GM23338 (cell line): Measurements from ENCODE around the gene LTBP2. TPM values are rescaled to one million over a fixed set of nuclear protein-coding genes. Genes with fewer than 3 reads are reported as not detected.

Experiments used
- ATAC-seq: fragments of 200-7000 bp; cut with Tn5 transposase; 3 replicates; pipeline ENCODE4 v1.9.1; 2020
- DNase-seq: peaks from one replicate; pipeline ENCODE4 v3.0.0-alpha.2; 2015; ENCODE audit warnings: low spot score
- H2AFZ ChIP-seq: fragments of 200-600 bp; sonication (generic); 2 replicates; pipeline ENCODE4 v1.8.0; 2016; ENCODE audit warnings: antibody characterized with exemption, mild to moderate bottlenecking, moderate library complexity
- H3F3A ChIP-seq: fragments of 200-600 bp; sonication (generic); replicated peaks from 2 replicates; pipeline ENCODE4 v1.8.0; 2017; ENCODE audit warnings: antibody characterized with exemption, mixed run types, low read depth
- H3K27ac ChIP-seq: fragments of 200-600 bp; sonication (generic); 2 replicates; pipeline ENCODE4 v1.6.1; 2016; ENCODE audit warnings: low read depth
- H3K27me3 ChIP-seq: fragments of 200-600 bp; sonication (generic); 2 replicates; pipeline ENCODE4 v1.8.0; 2016; ENCODE audit warnings: mild to moderate bottlenecking, mixed run types, moderate library complexity; ENCODE audit not compliant: insufficient read depth
- H3K36me3 ChIP-seq: fragments of 200-600 bp; sonication (generic); 2 replicates; pipeline ENCODE4 v1.8.0; 2016; ENCODE audit warnings: mild to moderate bottlenecking; ENCODE audit not compliant: insufficient read depth
- H3K4me1 ChIP-seq: fragments of 200-600 bp; sonication (generic); 2 replicates; pipeline ENCODE4 v1.8.0; 2016; ENCODE audit warnings: mild to moderate bottlenecking, moderate library complexity; ENCODE audit not compliant: insufficient read depth
- H3K4me2 ChIP-seq: fragments of 200-600 bp; sonication (generic); 2 replicates; pipeline ENCODE4 v1.7.1; 2017; ENCODE audit warnings: mixed run types
- H3K4me3 ChIP-seq: fragments of 200-600 bp; sonication (generic); 2 replicates; pipeline ENCODE4 v1.6.1; 2016; ENCODE audit warnings: mixed run types
- H3K79me2 ChIP-seq: fragments of 200-600 bp; sonication (generic); replicated peaks from 2 replicates; pipeline ENCODE4 v1.8.0; 2017; ENCODE audit warnings: mild to moderate bottlenecking; ENCODE audit not compliant: insufficient read depth
- H3K9me2 ChIP-seq: fragments of 200-600 bp; sonication (generic); 2 replicates; pipeline ENCODE4 v1.8.0; 2017; ENCODE audit not compliant: insufficient read depth
- H4K20me1 ChIP-seq: fragments of 200-600 bp; sonication (generic); replicated peaks from 2 replicates; pipeline ENCODE4 v1.8.0; 2017; ENCODE audit warnings: mild to moderate bottlenecking; ENCODE audit not compliant: insufficient read depth
- H3K27ac Mint-ChIP-seq: 2 replicates; pipeline ENCODE4 v1.8.0; 2020; ENCODE audit warnings: inconsistent platforms, mild to moderate bottlenecking, moderate library complexity, mixed read lengths
- H3K27me3 Mint-ChIP-seq: 3 replicates; pipeline ENCODE4 v1.8.0; 2022; ENCODE audit warnings: low read depth, mild to moderate bottlenecking, moderate library complexity, mixed read lengths, inconsistent platforms; ENCODE audit not compliant: insufficient read depth, poor library complexity
- H3K36me3 Mint-ChIP-seq: 3 replicates; pipeline ENCODE4 v1.8.0; 2021; ENCODE audit warnings: low read depth, mild to moderate bottlenecking, inconsistent platforms, moderate library complexity, mixed read lengths
- H3K4me1 Mint-ChIP-seq: 3 replicates; pipeline ENCODE4 v1.8.0; 2020; ENCODE audit warnings: mild to moderate bottlenecking, inconsistent platforms, mixed read lengths
- H3K4me3 Mint-ChIP-seq: 3 replicates; pipeline ENCODE4 v1.8.0; 2021; ENCODE audit warnings: moderate library complexity, mild to moderate bottlenecking, inconsistent platforms, mixed read lengths
- H3K9me3 Mint-ChIP-seq: 3 replicates; pipeline ENCODE4 v1.8.0; 2020; ENCODE audit warnings: moderate library complexity, mild to moderate bottlenecking, inconsistent platforms, mixed read lengths
- CREB1 ChIP-seq: fragments of 250-450 bp; sonication (Bioruptor Pico); IDR thresholded peaks from 2 replicates; pipeline ENCODE4 v1.5.0; 2020; ENCODE audit warnings: low read depth, mild to moderate bottlenecking, moderate library complexity
- CTCF ChIP-seq, 2 experiments: fragments of 200-600 bp in 1 of 2; sonication (generic) in 1 of 2; conservative IDR thresholded peaks; 2 replicates each; pipeline versions ENCODE4 v1.5.1 to v1.6.1; 2016 to 2017; ENCODE audit warnings: antibody characterized with exemption in 2 of 2, low read depth in 2 of 2, mild to moderate bottlenecking in 2 of 2, moderate library complexity in 1 of 2
- EZH2phosphoT487 ChIP-seq: fragments of 200-600 bp; sonication (generic); IDR thresholded peaks from one replicate; pipeline ENCODE4 v1.8.1; 2018; ENCODE audit warnings: antibody characterized with exemption; ENCODE audit not compliant: unreplicated experiment
- POLR2AphosphoS5 ChIP-seq: IDR thresholded peaks from 2 replicates; pipeline ENCODE4 v1.6.1; 2016; ENCODE audit warnings: antibody characterized with exemption, low read depth
- ZNF114 ChIP-seq: fragments of 250-450 bp; sonication (Bioruptor Pico); IDR thresholded peaks from 2 replicates; pipeline ENCODE4 v1.5.0; 2020; ENCODE audit warnings: mild to moderate bottlenecking, moderate library complexity
- ZNF462 ChIP-seq: fragments of 250-450 bp; sonication (Bioruptor Pico); IDR thresholded peaks from 2 replicates; pipeline ENCODE4 v1.5.0; 2020; ENCODE audit warnings: mild to moderate bottlenecking, moderate library complexity
- polyA plus RNA-seq: library from polyadenylated mRNA; unstranded; fragments of >200 nt; fragmentation: Nextera tagmentation; extraction: Ambion mirVana; gene quantifications from 2 replicates; pipeline ENCODE4 v1.2.1, GENCODE V29; 2016
- total RNA-seq: library from RNA; depleted of rRNA; stranded (reverse); fragments of >200 nt; shearing (Covaris generic); gene quantifications from 2 replicates; pipeline ENCODE4 v1.2.3, GENCODE V29; 2014

LTBP2 gene
- total and polyA plus RNA-seq, 2 experiments from 2014 or later, result 0.27 to 0.49 TPM

- Mint-ChIP-seq H3K27me3 (peaks cover 55% of the 10 kb centered on the region), H3K4me3 (no peak overlapping the region; the same call in 2 of the 3 replicates)
- H3K79me2 ChIP-seq, result no peaks in the 10 kb centered on the region
Observed at GRCh38 chr14:74613211-74613914, 1.3 kb upstream of the LTBP2 start.

GRCh38 chr14:74612350-74613021, 449 bp upstream of the LTBP2 start:
- DNase-seq (peak; percentile 95), ATAC-seq (peak; percentile 80)
- Histone ChIP-seq H3F3A (no peaks in the 10 kb centered on the region; the same call in 1 of the 2 replicates), H2AFZ (peak overlapping the region; percentile 100), H4K20me1 (no peaks in the 10 kb centered on the region), H3K9me2 (no peaks in the 10 kb centered on the region), H3K27me3 (peaks cover 38% of the 10 kb centered on the region), H3K79me2 (no peaks in the 10 kb centered on the region), H3K4me2 (peak overlapping the region; percentile 95), H3K4me1 (no peaks in the 10 kb centered on the region), H3K27ac (no peak overlapping the region), H3K36me3 (no peaks in the 10 kb centered on the region), H3K4me3 (peak overlapping the region; percentile 76)
- Mint-ChIP-seq H3K9me3 (peaks cover 10% of the 10 kb centered on the region; the same call in 2 of the 3 replicates), H3K27me3 (peaks cover 55% of the 10 kb centered on the region), H3K4me3 (peak overlapping the region; percentile 68), H3K4me1 (peaks cover 20% of the 10 kb centered on the region), H3K27ac (no peak overlapping the region), H3K36me3 (peaks cover 4% of the 10 kb centered on the region; the same call in 1 of the 3 replicates)
- no peak for TF ChIP-seq ZNF114 (CRISPR knock-in tag)
- no peak for TF ChIP-seq EZH2phosphoT487
- TF ChIP-seq CTCF (conservative IDR thresholded peaks at IDR 0.05; ENCODE audit: low read depth in 2 of 2), result peak; percentile 48 to 76
- peak; percentile 46; the same call in 1 of the 2 replicates for TF ChIP-seq CREB1
- TF ChIP-seq ZNF462 (CRISPR knock-in tag), result no peak

More at GRCh38 chr14:74613211-74613914, 1.3 kb upstream of the LTBP2 start:
- no peak overlapping the region for H3K4me3 ChIP-seq
- DNase-seq (no peak), ATAC-seq (no peak)
- no peaks in the 10 kb centered on the region for H3K4me1 ChIP-seq
- H3K27ac ChIP-seq, result no peak overlapping the region
- H3K9me2 ChIP-seq, result no peaks in the 10 kb centered on the region
- Mint-ChIP-seq H3K4me1 (peaks cover 24% of the 10 kb centered on the region), H3K9me3 (peaks cover 10% of the 10 kb centered on the region; the same call in 2 of the 3 replicates), H3K36me3 (peaks cover 4% of the 10 kb centered on the region; the same call in 1 of the 3 replicates), H3K27ac (no peak overlapping the region)
- H3F3A ChIP-seq, result no peaks in the 10 kb centered on the region; the same call in 1 of the 2 replicates
- TF ChIP-seq CTCF (conservative IDR thresholded peaks at IDR 0.05; ENCODE audit: low read depth in 2 of 2), result no peak
- TF ChIP-seq POLR2AphosphoS5, result no peak
- no peaks in the 10 kb centered on the region for H4K20me1 ChIP-seq
- no peak overlapping the region for H3K4me2 ChIP-seq
- no peaks in the 10 kb centered on the region for H3K36me3 ChIP-seq
- H2AFZ ChIP-seq, result no peak overlapping the region
- peaks cover 38% of the 10 kb centered on the region for H3K27me3 ChIP-seq
